ENCODE data around the gene CES5A.
"Not testable (repeated sequence)": the region's sequence is repeated elsewhere in the genome, so short reads cannot be mapped to it uniquely, and the experiment has no call there.

CES5A gene

GRCh38 chr16:55876854-55877253, 1.7 kb upstream of the CES5A start:
- DNase-seq (ENCODE audit: low read depth in 2 of 2, low spot score in 1 of 2), result no peak

GRCh38 chr16:55873122-55873521, 2.1 kb downstream of the CES5A start:
- DNase-seq (ENCODE audit: low read depth in 2 of 2, low spot score in 1 of 2), result no peak

GRCh38 chr16:55872130-55872529, 3.0 kb downstream of the CES5A start:
- DNase-seq (ENCODE audit: low read depth in 2 of 2, low spot score in 1 of 2), result no peak

GRCh38 chr16:55871411-55872038, 3.6 kb downstream of the CES5A start:
- no peak for DNase-seq (ENCODE audit: low read depth in 2 of 2, low spot score in 1 of 2)

- no peak for DNase-seq (ENCODE audit: low read depth in 2 of 2, low spot score in 1 of 2)
Measured at GRCh38 chr16:55868980-55869379, 6.2 kb downstream of the CES5A start.

- DNase-seq (ENCODE audit: low read depth in 2 of 2, low spot score in 1 of 2), result no peak
Measured at GRCh38 chr16:55868137-55868536, 7.0 kb downstream of the CES5A start.

- no peak for DNase-seq (ENCODE audit: low read depth in 2 of 2, low spot score in 1 of 2)
Measured at GRCh38 chr16:55861288-55861687, 13.9 kb downstream of the CES5A start.

- DNase-seq (ENCODE audit: low read depth in 2 of 2, low spot score in 1 of 2), result not testable (repeated sequence)
Measured at GRCh38 chr16:55857650-55858049, 17.5 kb downstream of the CES5A start.

- no peak for DNase-seq (ENCODE audit: low read depth in 2 of 2, low spot score in 1 of 2)
Measured at GRCh38 chr16:55856950-55857349, 18.2 kb downstream of the CES5A start.

GRCh38 chr16:55853114-55853513, 22.1 kb downstream of the CES5A start:
- DNase-seq (ENCODE audit: low read depth in 2 of 2, low spot score in 1 of 2), result no peak

- no peak for DNase-seq (ENCODE audit: low read depth in 2 of 2, low spot score in 1 of 2)
Measured at GRCh38 chr16:55849536-55849935, 25.6 kb downstream of the CES5A start.

- no peak for DNase-seq (ENCODE audit: low read depth in 2 of 2, low spot score in 1 of 2)
Measured at GRCh38 chr16:55846598-55847346, 28.4 kb downstream of the CES5A start.

- no peak for DNase-seq (ENCODE audit: low read depth in 2 of 2, low spot score in 1 of 2)
Measured at GRCh38 chr16:55843105-55843395, 32.1 kb downstream of the CES5A start.

- no peak for DNase-seq (ENCODE audit: low read depth in 2 of 2, low spot score in 1 of 2)
Measured at GRCh38 chr16:55842369-55843104, 32.6 kb downstream of the CES5A start.

- no peak for DNase-seq (ENCODE audit: low read depth in 2 of 2, low spot score in 1 of 2)
Measured at GRCh38 chr16:55839115-55839514, 36.1 kb downstream of the CES5A start.

- DNase-seq (ENCODE audit: low read depth in 2 of 2, low spot score in 1 of 2), result no peak
Measured at GRCh38 chr16:55836158-55836611, 39.0 kb downstream of the CES5A start.

GRCh38 chr16:55835581-55835980, 39.6 kb downstream of the CES5A start:
- no peak for DNase-seq (ENCODE audit: low read depth in 2 of 2, low spot score in 1 of 2)

- DNase-seq (ENCODE audit: low read depth in 2 of 2, low spot score in 1 of 2), result not testable (repeated sequence)
Measured at GRCh38 chr16:55835173-55835572, 40.0 kb downstream of the CES5A start.

GRCh38 chr16:55834049-55834448, 41.1 kb downstream of the CES5A start:
- DNase-seq (ENCODE audit: low read depth in 2 of 2, low spot score in 1 of 2), result no peak

- DNase-seq (ENCODE audit: low read depth in 2 of 2, low spot score in 1 of 2), result no peak
Measured at GRCh38 chr16:55832773-55833691, 42.1 kb downstream of the CES5A start, which contains the start of gene CES1. Gene CES1 (minus strand): TSS chr16:55833096. CDS start chr16:55833055, 41 bp downstream.

GRCh38 chr16:55832425-55832772, 42.8 kb downstream of the CES5A start:
- no peak for DNase-seq (ENCODE audit: low read depth in 2 of 2, low spot score in 1 of 2)
